Measurements from ENCODE around the gene TLE6. TPM values are rescaled to one million over a fixed set of nuclear protein-coding genes. Genes with fewer than 3 reads are reported as not detected.

TLE6 gene
- total and polyA plus RNA-seq, 2 donors, result 1.4 to 2.4 TPM

- DNase-seq (ENCODE audit: extremely low spot score), result no peak
- no peaks in the 10 kb centered on the region for H3K36me3 ChIP-seq (ENCODE audit: insufficient read depth)
- WGBS, result 89% methylated on average over 7 of the region's 7 CpGs
- no peak overlapping the region for H3K4me3 ChIP-seq (ENCODE audit: low read depth, low read length)
- H3K4me1 ChIP-seq (ENCODE audit: insufficient read depth), result no peaks in the 10 kb centered on the region
- H3K27ac ChIP-seq (ENCODE audit: low read depth), result no peak overlapping the region
Measured at GRCh38 chr19:3017923-3018322, 40.6 kb downstream of the TLE6 start.

DNA sequence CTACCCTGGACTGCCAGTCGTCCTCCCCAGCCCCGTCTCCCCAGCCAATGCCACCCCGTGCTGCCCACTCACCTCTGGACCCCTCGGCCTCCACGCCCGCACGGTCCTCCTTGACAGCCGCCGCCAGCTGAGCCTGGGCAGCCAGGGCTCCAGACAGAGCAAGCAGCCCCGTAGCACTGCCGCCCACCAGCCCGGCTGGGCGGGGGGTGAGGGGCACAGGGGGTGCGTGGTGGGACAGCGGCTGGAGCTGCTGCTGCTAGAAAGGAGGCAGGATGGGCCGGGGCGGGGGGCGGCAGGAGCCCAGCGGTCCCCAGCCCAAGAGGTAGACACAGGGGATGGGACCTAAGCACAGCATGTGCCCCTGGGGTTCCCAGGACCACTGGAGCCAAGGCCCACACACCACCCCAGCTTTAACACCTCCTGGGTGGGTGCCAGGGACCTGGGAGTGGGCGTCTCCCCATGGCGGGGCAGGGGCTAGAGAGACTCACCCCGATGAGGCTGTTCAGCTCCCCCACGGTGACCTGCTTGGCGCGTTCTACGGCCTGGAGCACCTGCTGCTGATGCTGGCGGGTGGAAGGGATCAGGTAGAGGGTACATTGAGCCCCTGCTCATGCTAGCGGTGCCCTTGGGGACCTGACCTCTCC is 42.0 kb downstream of the TLE6 start:
- H3K4me3 ChIP-seq (ENCODE audit: low read depth, low read length), result no peak overlapping the region
- no peak overlapping the region for H3K27ac ChIP-seq (ENCODE audit: low read depth)
- H3K36me3 ChIP-seq (ENCODE audit: insufficient read depth), result no peaks in the 10 kb centered on the region
- no peaks in the 10 kb centered on the region for H3K4me1 ChIP-seq (ENCODE audit: insufficient read depth)
- DNase-seq (ENCODE audit: extremely low spot score), result no peak
- WGBS, result 93% methylated on average over 28 of the region's 28 CpGs

DNA sequence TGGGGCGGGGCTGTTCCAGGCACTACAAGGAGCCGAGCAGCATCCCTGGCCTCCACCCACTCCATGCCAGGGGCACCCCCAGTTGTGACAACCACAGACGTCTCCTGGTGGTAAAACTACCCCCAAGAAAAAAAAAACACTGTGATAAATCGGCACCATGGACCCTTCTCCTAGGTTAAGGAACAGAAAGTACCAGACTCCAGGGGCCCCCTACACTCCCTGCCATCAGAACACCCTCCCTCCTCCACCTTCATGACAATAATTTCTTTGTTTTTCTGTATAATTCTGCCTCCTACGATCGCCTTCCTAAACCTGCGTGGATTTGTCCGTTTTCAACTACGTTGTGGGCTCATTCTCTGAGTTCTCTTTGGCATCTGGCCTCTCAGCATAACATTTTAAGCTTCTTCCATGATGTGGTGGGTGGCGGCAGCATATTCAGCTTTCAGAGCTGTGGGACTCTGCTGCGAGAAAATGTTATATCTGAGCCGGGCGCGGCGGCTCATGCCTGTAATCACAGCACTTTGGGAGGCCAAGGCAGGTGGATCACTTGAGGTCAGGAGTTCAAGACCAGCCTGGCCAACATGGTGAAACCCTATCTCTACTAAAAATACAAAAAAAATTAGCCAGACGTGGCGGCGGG is 43.1 kb downstream of the TLE6 start:
- no peaks in the 10 kb centered on the region for H3K36me3 ChIP-seq (ENCODE audit: insufficient read depth)
- DNase-seq (ENCODE audit: extremely low spot score), result no peak
- WGBS, result 80% methylated on average over 18 of the region's 18 CpGs
- H3K4me3 ChIP-seq (ENCODE audit: low read depth, low read length), result no peak overlapping the region
- no peaks in the 10 kb centered on the region for H3K4me1 ChIP-seq (ENCODE audit: insufficient read depth)
- no peak overlapping the region for H3K27ac ChIP-seq (ENCODE audit: low read depth)

GRCh38 chr19:3024509-3024869 is 47.1 kb downstream of the TLE6 start:
- Histone ChIP-seq H3K36me3 (ENCODE audit: insufficient read depth) (no peaks in the 10 kb centered on the region), H3K27ac (ENCODE audit: low read depth) (no peak overlapping the region), H3K4me3 (ENCODE audit: low read depth, low read length) (no peak overlapping the region), H3K4me1 (ENCODE audit: insufficient read depth) (no peaks in the 10 kb centered on the region)
- WGBS, result 75% methylated on average over 5 of the region's 5 CpGs
- DNase-seq (ENCODE audit: extremely low spot score), result no peak

GRCh38 chr19:3024870-3025548 is 47.6 kb downstream of the TLE6 start:
- 73% methylated on average over 30 of the region's 30 CpGs for WGBS
- H3K36me3 ChIP-seq (ENCODE audit: insufficient read depth), result no peaks in the 10 kb centered on the region
- no peak overlapping the region for H3K27ac ChIP-seq (ENCODE audit: low read depth)
- DNase-seq (ENCODE audit: extremely low spot score), result no peak
- H3K4me3 ChIP-seq (ENCODE audit: low read depth, low read length), result no peak overlapping the region
- no peaks in the 10 kb centered on the region for H3K4me1 ChIP-seq (ENCODE audit: insufficient read depth)

DNA sequence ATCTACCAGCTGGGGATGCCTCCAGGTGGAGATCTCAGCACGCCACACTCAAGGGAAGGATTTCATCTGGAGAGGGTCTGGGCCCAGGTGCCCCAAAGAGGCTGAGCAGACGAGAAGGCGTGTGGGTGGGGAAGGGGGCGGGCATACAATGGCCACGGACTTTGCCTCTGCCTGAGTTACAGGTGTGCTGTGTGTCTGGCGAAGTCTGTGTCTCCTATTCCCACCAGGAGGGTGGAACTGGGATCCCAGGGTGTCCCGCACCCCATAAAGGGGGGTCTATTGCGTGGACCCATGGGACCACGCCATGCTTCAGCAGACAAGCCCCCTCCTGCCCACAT is 48.2 kb downstream of the TLE6 start:
- 89% methylated on average over 9 of the region's 9 CpGs for WGBS
- H3K27ac ChIP-seq (ENCODE audit: low read depth), result no peak overlapping the region
- DNase-seq (ENCODE audit: extremely low spot score), result no peak
- H3K36me3 ChIP-seq (ENCODE audit: insufficient read depth), result no peaks in the 10 kb centered on the region
- no peaks in the 10 kb centered on the region for H3K4me1 ChIP-seq (ENCODE audit: insufficient read depth)
- no peak overlapping the region for H3K4me3 ChIP-seq (ENCODE audit: low read depth, low read length)

DNA sequence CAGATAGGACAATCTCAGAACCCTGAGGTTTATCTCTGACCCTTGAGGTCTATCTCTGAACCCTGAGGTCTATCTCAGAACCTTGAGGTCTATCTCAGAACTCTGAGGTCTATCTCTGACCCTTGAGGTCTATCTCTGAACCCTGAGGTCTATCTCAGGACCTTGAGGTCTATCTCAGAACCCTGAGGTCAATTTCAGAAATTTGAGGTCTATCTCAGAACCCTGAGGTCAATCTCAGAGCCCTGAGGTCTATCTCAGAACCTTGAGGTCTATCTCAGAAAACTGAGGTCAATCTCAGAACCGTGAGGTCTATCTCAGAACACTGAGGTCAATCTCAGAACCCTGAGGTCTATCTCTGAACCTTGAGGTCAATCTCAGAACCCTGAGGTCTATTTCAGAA is 49.4 kb downstream of the TLE6 start:
- H3K27ac ChIP-seq (ENCODE audit: low read depth), result no peak overlapping the region
- no peak for DNase-seq (ENCODE audit: extremely low spot score)
- WGBS, result 94% methylated on average over 1 of the region's 1 CpG
- no peak overlapping the region for H3K4me3 ChIP-seq (ENCODE audit: low read depth, low read length)
- no peaks in the 10 kb centered on the region for H3K36me3 ChIP-seq (ENCODE audit: insufficient read depth)
- no peaks in the 10 kb centered on the region for H3K4me1 ChIP-seq (ENCODE audit: insufficient read depth)

DNA sequence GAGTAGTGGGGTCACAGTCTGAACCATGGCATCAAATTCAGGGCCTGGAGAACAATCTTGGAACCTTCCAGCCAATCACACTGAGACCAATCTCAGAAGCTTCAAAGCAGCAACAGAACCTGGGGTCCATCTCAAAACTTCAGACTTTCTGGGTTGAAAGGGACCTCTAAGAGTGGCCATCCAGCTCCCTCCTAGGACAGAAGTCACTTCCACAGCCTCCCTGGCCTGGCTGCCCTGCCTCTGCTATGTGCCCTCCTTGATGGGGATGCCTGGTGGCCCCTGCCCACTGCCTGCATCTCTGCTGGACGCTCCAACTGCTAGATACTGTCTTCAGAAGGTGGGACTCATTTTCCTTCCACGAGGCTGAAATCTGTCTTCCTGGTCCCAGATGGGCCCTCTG is 49.9 kb downstream of the TLE6 start:
- Histone ChIP-seq H3K4me3 (ENCODE audit: low read depth, low read length) (no peak overlapping the region), H3K36me3 (ENCODE audit: insufficient read depth) (no peaks in the 10 kb centered on the region), H3K4me1 (ENCODE audit: insufficient read depth) (no peaks in the 10 kb centered on the region), H3K27ac (ENCODE audit: low read depth) (no peak overlapping the region)
- 77% methylated on average over 2 of the region's 2 CpGs for WGBS
- no peak for DNase-seq (ENCODE audit: extremely low spot score)

DNA sequence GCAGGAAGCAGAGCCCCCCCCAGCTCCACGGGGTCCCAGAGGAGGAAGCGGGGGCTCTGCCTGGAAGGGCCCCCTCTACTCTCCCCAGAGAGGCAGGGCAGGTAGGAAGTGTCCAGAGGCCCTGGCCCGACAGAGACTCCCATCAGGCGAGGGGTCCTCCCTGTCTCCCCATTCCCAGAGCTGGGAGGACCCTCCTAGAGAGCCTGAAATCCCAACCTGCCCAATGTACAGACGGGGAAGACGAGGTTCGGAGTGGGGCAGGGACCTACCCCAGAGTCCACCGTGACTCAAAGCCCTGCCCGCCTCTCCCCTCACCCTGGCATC is 50.6 kb downstream of the TLE6 start:
- Histone ChIP-seq H3K36me3 (ENCODE audit: insufficient read depth) (no peaks in the 10 kb centered on the region), H3K4me1 (ENCODE audit: insufficient read depth) (no peaks in the 10 kb centered on the region), H3K4me3 (ENCODE audit: low read depth, low read length) (peak overlapping the region; percentile 84), H3K27ac (ENCODE audit: low read depth) (no peak overlapping the region)
- WGBS, result 71% methylated on average over 9 of the region's 9 CpGs
- no peak for DNase-seq (ENCODE audit: extremely low spot score)

DNA sequence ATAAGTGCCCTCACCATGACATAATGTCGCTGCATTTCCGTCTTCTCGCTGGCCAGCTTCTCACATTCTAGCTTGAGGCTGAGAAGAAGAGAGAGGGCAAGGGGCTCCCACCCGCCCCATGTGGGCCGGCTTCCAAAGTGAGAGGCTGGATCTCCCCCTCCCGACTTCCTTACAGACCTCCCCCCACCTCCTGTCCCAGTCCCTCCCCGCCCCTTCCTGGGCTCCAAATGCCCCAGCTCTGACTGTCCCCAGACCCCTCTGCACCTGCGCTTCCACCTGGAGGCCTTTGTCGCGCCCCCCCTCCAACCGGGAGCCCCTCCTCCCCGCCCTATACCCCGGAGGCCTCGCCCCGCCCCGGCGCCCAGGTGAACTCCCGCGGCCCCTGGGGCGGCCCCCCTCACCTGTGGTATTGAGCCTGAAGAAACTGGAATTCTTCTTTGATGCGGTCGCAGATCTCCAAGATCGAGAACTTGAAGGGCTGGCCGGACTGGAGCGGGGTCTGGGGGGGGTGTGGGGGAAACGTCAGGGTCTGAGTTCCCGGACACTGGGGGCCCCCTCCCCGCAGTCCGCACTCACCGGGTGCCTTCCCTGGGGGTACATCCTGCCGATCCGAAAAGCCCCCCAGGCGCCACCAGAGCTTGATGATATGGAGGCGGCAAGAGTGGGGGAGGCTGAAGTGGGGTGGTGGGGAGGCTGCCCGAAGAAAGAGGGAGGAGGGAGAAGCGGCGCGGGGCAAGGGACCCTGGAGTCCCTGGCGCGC is 51.1 kb downstream of the TLE6 start:
- DNase-seq (ENCODE audit: extremely low spot score), result no peak
- no peaks in the 10 kb centered on the region for H3K4me1 ChIP-seq (ENCODE audit: insufficient read depth)
- H3K36me3 ChIP-seq (ENCODE audit: insufficient read depth), result no peaks in the 10 kb centered on the region
- H3K4me3 ChIP-seq (ENCODE audit: low read depth, low read length), result peak overlapping the region; percentile 84
- no peak overlapping the region for H3K27ac ChIP-seq (ENCODE audit: low read depth)
- 8% methylated on average over 40 of the region's 40 CpGs for WGBS

DNA sequence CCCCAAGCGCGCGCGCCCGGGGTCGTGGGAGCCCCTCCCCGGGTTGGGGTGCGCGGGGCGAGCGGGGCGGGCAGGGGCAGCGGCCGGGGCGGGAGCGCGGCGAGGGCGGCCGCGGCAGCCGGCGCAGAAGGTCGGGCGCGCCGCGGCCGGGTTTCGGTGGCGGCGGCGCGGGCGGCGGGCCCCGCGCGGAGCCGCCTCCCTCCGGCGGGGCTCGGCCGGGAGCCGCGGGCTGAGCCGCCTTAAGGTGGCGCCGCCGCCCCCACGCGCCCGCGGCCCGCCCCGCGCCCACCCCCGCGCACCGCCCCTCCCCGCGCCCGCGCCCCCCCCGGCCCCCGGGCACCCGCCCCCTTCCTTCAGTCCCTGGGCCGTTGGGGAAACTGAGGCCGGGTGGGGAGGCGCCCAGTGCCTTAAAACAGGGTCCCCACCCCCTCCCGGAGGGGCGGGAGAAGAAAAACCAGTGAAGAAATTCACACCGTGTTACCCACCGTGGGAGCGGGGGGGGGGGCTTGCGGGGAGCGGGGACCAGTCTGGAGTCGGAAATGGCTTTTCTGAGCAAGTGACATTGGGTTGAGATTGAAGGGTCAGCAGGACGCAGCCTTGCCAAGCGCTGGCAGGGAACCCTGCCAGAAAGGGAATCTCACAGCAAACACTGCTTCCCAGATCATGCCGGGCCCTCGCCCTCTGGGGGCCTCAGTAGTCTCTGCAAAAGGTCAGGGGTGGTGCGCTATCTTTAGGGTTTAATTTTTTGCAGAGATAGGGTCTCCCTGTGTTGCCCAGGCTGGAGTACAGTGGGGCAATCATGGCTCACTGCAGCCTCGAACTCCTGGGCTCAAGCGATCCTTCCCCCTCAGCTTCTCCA is 51.9 kb downstream of the TLE6 start, which contains the start of gene TLE2:
Gene TLE2 (minus strand): TSS at position 216 of the 859 bp plus-strand sequence. CDS start 376 bp downstream, outside the sequence.
- H3K27ac ChIP-seq (ENCODE audit: low read depth), result no peak within 1 kb of the TSS
- H3K36me3 ChIP-seq (ENCODE audit: insufficient read depth), result no peaks in the 10 kb centered on the region
- DNase-seq (ENCODE audit: extremely low spot score), result no peak
- WGBS, result 3% methylated on average over 75 of the region's 85 CpGs
- no peaks in the 10 kb centered on the region for H3K4me1 ChIP-seq (ENCODE audit: insufficient read depth)
- peak within 1 kb of the TSS; percentile 84 for H3K4me3 ChIP-seq (ENCODE audit: low read depth, low read length)

- H3K4me3 ChIP-seq (ENCODE audit: low read depth, low read length), result no peak overlapping the region
- no peak overlapping the region for H3K27ac ChIP-seq (ENCODE audit: low read depth)
- WGBS, result 75% methylated on average over 5 of the region's 5 CpGs
- H3K4me1 ChIP-seq (ENCODE audit: insufficient read depth), result no peaks in the 10 kb centered on the region
- no peaks in the 10 kb centered on the region for H3K36me3 ChIP-seq (ENCODE audit: insufficient read depth)
- DNase-seq (ENCODE audit: extremely low spot score), result no peak
Measured at GRCh38 chr19:3031607-3031867, 54.2 kb downstream of the TLE6 start.

GRCh38 chr19:3033595-3034405 is 56.4 kb downstream of the TLE6 start:
- DNase-seq (ENCODE audit: extremely low spot score), result no peak
- Histone ChIP-seq H3K27ac (ENCODE audit: low read depth) (no peak overlapping the region), H3K4me3 (ENCODE audit: low read depth, low read length) (no peak overlapping the region), H3K36me3 (ENCODE audit: insufficient read depth) (no peaks in the 10 kb centered on the region), H3K4me1 (ENCODE audit: insufficient read depth) (no peaks in the 10 kb centered on the region)
- 81% methylated on average over 11 of the region's 11 CpGs for WGBS

Data from urinary bladder (tissue), 4 donors.